Prostate gland (tissue), 2 donors: ENCODE data around the gene CACFD1.

Experiments used
- POLR2A ChIP-seq: fragments of 450-650 bp; IDR thresholded peaks from one replicate; pipeline ENCODE4 v1.6.1; 2016; ENCODE audit warnings: antibody characterized with exemption, mild to moderate bottlenecking
- TF ChIP-seq, protein P1 (sequence below), 4 experiments: fragments of 200-600 bp in 2 of 4; fragments of 450-650 bp in 2 of 4; sonication (generic) in 2 of 4; IDR thresholded peaks; 1 replicate in 3 of 4; 2 replicates in 1 of 4; pipeline ENCODE4 v1.5.1; 2016 to 2019; ENCODE audit warnings: antibody characterized with exemption in 4 of 4, mild to moderate bottlenecking in 2 of 4, moderate library complexity in 2 of 4

GRCh38 chr9:133477992-133478850 is 18.4 kb downstream of the CACFD1 start:
- TF ChIP-seq, protein P1, sequence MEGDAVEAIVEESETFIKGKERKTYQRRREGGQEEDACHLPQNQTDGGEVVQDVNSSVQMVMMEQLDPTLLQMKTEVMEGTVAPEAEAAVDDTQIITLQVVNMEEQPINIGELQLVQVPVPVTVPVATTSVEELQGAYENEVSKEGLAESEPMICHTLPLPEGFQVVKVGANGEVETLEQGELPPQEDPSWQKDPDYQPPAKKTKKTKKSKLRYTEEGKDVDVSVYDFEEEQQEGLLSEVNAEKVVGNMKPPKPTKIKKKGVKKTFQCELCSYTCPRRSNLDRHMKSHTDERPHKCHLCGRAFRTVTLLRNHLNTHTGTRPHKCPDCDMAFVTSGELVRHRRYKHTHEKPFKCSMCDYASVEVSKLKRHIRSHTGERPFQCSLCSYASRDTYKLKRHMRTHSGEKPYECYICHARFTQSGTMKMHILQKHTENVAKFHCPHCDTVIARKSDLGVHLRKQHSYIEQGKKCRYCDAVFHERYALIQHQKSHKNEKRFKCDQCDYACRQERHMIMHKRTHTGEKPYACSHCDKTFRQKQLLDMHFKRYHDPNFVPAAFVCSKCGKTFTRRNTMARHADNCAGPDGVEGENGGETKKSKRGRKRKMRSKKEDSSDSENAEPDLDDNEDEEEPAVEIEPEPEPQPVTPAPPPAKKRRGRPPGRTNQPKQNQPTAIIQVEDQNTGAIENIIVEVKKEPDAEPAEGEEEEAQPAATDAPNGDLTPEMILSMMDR (IDR thresholded peaks at IDR 0.05), result no peak
- no peak for TF ChIP-seq POLR2A
